Peyer's patch (tissue), 4 donors: ENCODE data around the gene ALDH1L2. TPM values are rescaled to one million over a fixed set of nuclear protein-coding genes. Genes with fewer than 3 reads are reported as not detected.

Source experiments
- DNase-seq, 3 donors: peaks; one replicate each; pipeline ENCODE4 v3.0.0-alpha.2; 2017 to 2019
- H3K27ac ChIP-seq, 4 donors: fragments of 200-600 bp; sonication (generic); one replicate each; pipeline ENCODE4 v1.5.1; 2016 to 2019
- H3K27me3 ChIP-seq, 2 donors: fragments of 200-600 bp; sonication (generic); one replicate each; pipeline ENCODE4 v1.5.1; 2019
- H3K36me3 ChIP-seq, 3 donors: fragments of 200-600 bp; sonication (generic); one replicate each; pipeline ENCODE4 v1.5.1; 2016 to 2019
- H3K4me1 ChIP-seq, 4 donors: fragments of 200-600 bp; sonication (generic); one replicate each; pipeline ENCODE4 v1.5.1; 2016 to 2019
- H3K4me3 ChIP-seq, 4 donors: fragments of 200-600 bp; sonication (generic); 1 replicate in 3 of 4; 2 replicates in 1 of 4; pipeline ENCODE4 v1.5.1; 2016 to 2019; ENCODE audit warnings: mild to moderate bottlenecking in 1 of 4
- H3K9me3 ChIP-seq, 4 donors: fragments of 200-600 bp; sonication (generic); one replicate each; pipeline ENCODE4 v1.5.1; 2016 to 2019; ENCODE audit warnings: mild to moderate bottlenecking in 1 of 4
- CTCF ChIP-seq, 6 experiments: fragments of 450-650 bp in 4 of 6; fragments of 200-600 bp in 2 of 6; sonication (generic) in 1 of 6; IDR thresholded peaks; one replicate each; pipeline ENCODE4 v1.5.1; 2017 to 2019; ENCODE audit warnings: antibody characterized with exemption in 6 of 6, mild to moderate bottlenecking in 3 of 6, moderate library complexity in 1 of 6
- POLR2A ChIP-seq, 2 donors: fragments of 450-650 bp; IDR thresholded peaks; one replicate each; pipeline ENCODE4 v1.5.1; 2017; ENCODE audit warnings: antibody characterized with exemption in 2 of 2, mild to moderate bottlenecking in 2 of 2, moderate library complexity in 2 of 2
- total RNA-seq, 4 donors: library from RNA; depleted of rRNA; stranded (reverse); fragments of >200 nt; gene quantifications; one replicate each; pipeline ENCODE4 v1.1.0, GENCODE V29; 2016

Gene ALDH1L2
- total RNA-seq, 4 donors from 2014 or later: 0.70 to 5.8 (median 4.0) TPM

DNA sequence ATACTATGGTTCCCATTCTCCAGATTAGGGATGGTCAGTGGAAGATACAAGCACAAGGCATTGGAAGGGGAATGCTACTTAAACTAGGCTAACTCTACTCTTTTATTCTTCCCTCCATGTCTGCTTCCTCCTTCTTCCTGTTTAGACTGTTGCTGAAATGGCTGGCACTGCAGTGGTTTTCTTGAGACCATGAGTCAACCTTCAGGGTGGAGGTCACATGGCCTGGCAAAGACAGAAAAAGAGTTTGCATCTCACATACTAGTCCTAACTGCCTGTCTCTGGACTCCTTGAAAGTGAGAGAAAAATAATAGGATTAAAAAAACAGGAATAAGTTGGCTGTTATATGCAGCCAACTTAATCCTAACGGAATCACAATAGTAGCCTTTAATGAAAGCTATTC, 37.0 kb downstream of the ALDH1L2 start:
- no peaks in the 10 kb centered on the region for H3K27me3 ChIP-seq
- H3K4me3 ChIP-seq: no peak overlapping the region
- no peak for TF ChIP-seq POLR2A (IDR thresholded peaks at IDR 0.05)
- TF ChIP-seq CTCF (IDR thresholded peaks at IDR 0.05): no peak

GRCh38 chr12:105041186-105041585, 43.1 kb downstream of the ALDH1L2 start:
- TF ChIP-seq CTCF (IDR thresholded peaks at IDR 0.05) (no peak), POLR2A (IDR thresholded peaks at IDR 0.05) (no peak)
- H3K4me1 ChIP-seq: no peaks in the 10 kb centered on the region
- no peak for DNase-seq
- no peaks in the 10 kb centered on the region for H3K9me3 ChIP-seq
- no peaks in the 10 kb centered on the region for H3K27me3 ChIP-seq
- H3K4me3 ChIP-seq: no peak overlapping the region
- no peak overlapping the region for H3K27ac ChIP-seq
- H3K36me3 ChIP-seq: no peaks in the 10 kb centered on the region

More for the DNA sequence above, 37.0 kb downstream of the ALDH1L2 start:
- Histone ChIP-seq H3K9me3 (no peaks in the 10 kb centered on the region), H3K27ac (no peak overlapping the region), H3K36me3 (no peaks in the 10 kb centered on the region), H3K4me1 (no peaks in the 10 kb centered on the region)
- DNase-seq: no peak

- no peaks in the 10 kb centered on the region for H3K36me3 ChIP-seq
- TF ChIP-seq POLR2A (IDR thresholded peaks at IDR 0.05) (no peak), CTCF (IDR thresholded peaks at IDR 0.05) (no peak)
- no peaks in the 10 kb centered on the region for H3K9me3 ChIP-seq
- no peak overlapping the region for H3K27ac ChIP-seq
- H3K4me3 ChIP-seq: no peak overlapping the region
- no peaks in the 10 kb centered on the region for H3K4me1 ChIP-seq
- no peak for DNase-seq
- H3K27me3 ChIP-seq: no peaks in the 10 kb centered on the region
Measured at GRCh38 chr12:105040476-105040875, 43.8 kb downstream of the ALDH1L2 start.

DNA sequence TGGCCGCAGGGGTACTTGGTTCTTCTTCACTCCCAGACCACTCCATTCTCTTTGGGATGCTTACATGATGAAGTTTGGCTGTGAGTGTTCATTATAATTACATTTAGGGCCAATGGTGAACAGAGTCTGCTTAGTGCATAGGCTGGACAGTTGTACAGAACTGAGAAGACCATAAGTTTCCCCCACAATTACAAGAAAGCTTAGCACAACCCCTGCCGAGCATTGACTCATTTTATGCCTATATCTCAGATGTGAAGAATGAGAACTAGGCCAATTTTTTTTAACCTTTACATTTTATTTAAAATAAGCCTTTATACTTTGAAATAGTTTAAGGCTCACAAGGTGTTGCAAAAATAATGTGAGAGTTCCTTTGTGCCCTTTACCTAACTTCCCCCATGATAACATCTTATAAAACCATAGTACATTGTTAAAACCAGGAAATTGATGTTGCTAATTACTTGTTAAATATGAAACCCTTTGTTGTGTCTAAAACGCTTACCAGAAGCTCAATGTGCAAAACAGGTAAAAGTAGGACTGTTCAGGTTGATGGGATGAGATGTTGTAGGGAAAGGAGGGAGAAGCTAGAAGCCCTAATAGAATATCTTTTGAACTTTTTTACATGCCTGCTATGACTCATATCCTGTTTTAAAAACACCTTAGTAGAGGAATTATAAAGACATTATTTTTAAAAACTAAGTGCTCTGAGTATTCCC, 47.2 kb downstream of the ALDH1L2 start:
- Histone ChIP-seq H3K36me3 (no peaks in the 10 kb centered on the region), H3K9me3 (no peaks in the 10 kb centered on the region), H3K4me1 (no peaks in the 10 kb centered on the region), H3K27ac (no peak overlapping the region), H3K27me3 (no peaks in the 10 kb centered on the region), H3K4me3 (no peak overlapping the region)
- TF ChIP-seq POLR2A (IDR thresholded peaks at IDR 0.05): no peak
- TF ChIP-seq CTCF (IDR thresholded peaks at IDR 0.05): no peak
- no peak for DNase-seq

GRCh38 chr12:105033851-105034250, 50.4 kb downstream of the ALDH1L2 start:
- TF ChIP-seq POLR2A (IDR thresholded peaks at IDR 0.05) (no peak), CTCF (IDR thresholded peaks at IDR 0.05) (no peak)
- no peaks in the 10 kb centered on the region for H3K27me3 ChIP-seq

More at GRCh38 chr12:105033851-105034250, 50.4 kb downstream of the ALDH1L2 start:
- Histone ChIP-seq H3K4me3 (no peak overlapping the region), H3K36me3 (no peaks in the 10 kb centered on the region), H3K27ac (no peak overlapping the region), H3K9me3 (no peaks in the 10 kb centered on the region), H3K4me1 (peaks cover 0 to 3% (median 0%) of the 10 kb centered on the region in 4 donors)
- no peak for DNase-seq
